Keratinocyte (primary cell): ENCODE measurements around the gene GAS6. TPM values are rescaled to one million over a fixed set of nuclear protein-coding genes. Genes with fewer than 3 reads are reported as not detected.

Experiments used
- DNase-seq: peaks from one replicate; pipeline ENCODE4 v3.0.0-alpha.2; 2011; ENCODE audit warnings: low read depth, missing footprints, low spot score
- FAIRE-seq: peaks from 2 replicates; lab custom pipeline; 2011; peaks lifted over from hg19 to GRCh38; lab: Jason Lieb, UNC
- H2AFZ ChIP-seq: 2 replicates; pipeline ENCODE4 v1.6.0; 2012; ENCODE audit warnings: low read length, control low read depth, inconsistent platforms; ENCODE audit not compliant: control insufficient read depth
- H3K27ac ChIP-seq: 2 replicates; pipeline ENCODE4 v1.5.1; 2011; ENCODE audit warnings: low read length; ENCODE audit not compliant: control insufficient read depth, insufficient read depth
- H3K27me3 ChIP-seq: 3 replicates; pipeline ENCODE4 v1.6.0; 2011; ENCODE audit warnings: low read length; ENCODE audit not compliant: control insufficient read depth, insufficient read depth; ENCODE audit errors: extremely low read depth
- H3K36me3 ChIP-seq, 2 experiments: 2 replicates in 1 of 2; 3 replicates in 1 of 2; pipeline ENCODE4 v1.5.1; 2011; ENCODE audit warnings: low read length in 2 of 2, mild to moderate bottlenecking in 1 of 2; ENCODE audit not compliant: control insufficient read depth in 2 of 2, insufficient read depth in 2 of 2; ENCODE audit errors: extremely low read depth in 1 of 2
- H3K4me1 ChIP-seq: 3 replicates; pipeline ENCODE4 v1.5.1; 2011; ENCODE audit warnings: low read length; ENCODE audit not compliant: control insufficient read depth, insufficient read depth; ENCODE audit errors: extremely low read depth
- H3K4me2 ChIP-seq: 3 replicates; pipeline ENCODE4 v1.6.0; 2011; ENCODE audit warnings: low read depth, low read length; ENCODE audit not compliant: control insufficient read depth, insufficient read depth; ENCODE audit errors: extremely low read depth
- H3K4me3 ChIP-seq, 3 experiments: fragments of 200-600 bp in 1 of 3; sonication (generic) in 1 of 3; 2 replicates in 2 of 3; 3 replicates in 1 of 3; pipeline ENCODE4 v1.5.1; 2011 to 2016; ENCODE audit warnings: low read length in 3 of 3, mild to moderate bottlenecking in 3 of 3, control low read depth in 2 of 3, inconsistent platforms in 1 of 3, low read depth in 1 of 3, mixed read lengths in 1 of 3, mixed run types in 1 of 3, moderate library complexity in 1 of 3; ENCODE audit not compliant: control insufficient read depth in 2 of 3, insufficient read depth in 2 of 3; ENCODE audit errors: extremely low read depth in 1 of 3
- H3K79me2 ChIP-seq: 2 replicates; pipeline ENCODE4 v1.6.0; 2012; ENCODE audit warnings: low read length; ENCODE audit not compliant: control insufficient read depth, insufficient read depth
- H3K9ac ChIP-seq: 3 replicates; pipeline ENCODE4 v1.6.0; 2011; ENCODE audit warnings: low read length; ENCODE audit not compliant: control insufficient read depth, insufficient read depth; ENCODE audit errors: extremely low read depth
- H3K9me1 ChIP-seq: 3 replicates; pipeline ENCODE4 v1.6.0; 2011; ENCODE audit warnings: low read length; ENCODE audit not compliant: control insufficient read depth, insufficient read depth; ENCODE audit errors: extremely low read depth
- H3K9me3 ChIP-seq: 2 replicates; pipeline ENCODE4 v1.5.1; 2012; ENCODE audit warnings: low read depth, low read length; ENCODE audit not compliant: control insufficient read depth
- H4K20me1 ChIP-seq: 3 replicates; pipeline ENCODE4 v1.6.0; 2011; ENCODE audit warnings: low read length; ENCODE audit not compliant: control insufficient read depth, insufficient read depth; ENCODE audit errors: extremely low read depth
- EZH2 ChIP-seq: IDR thresholded peaks from one replicate; pipeline ENCODE4 v1.6.1; 2012; ENCODE audit warnings: inconsistent platforms, mild to moderate bottlenecking, low read length, moderate library complexity
- dilution Hi-C: fragments of 300-500 bp; cut with MboI; formaldehyde crosslinking; loops from one replicate; pipeline ENCODE4 v1.7.0; 2020; ENCODE audit warnings: low sequenced_read_pairs; ENCODE audit not compliant: extremely low pct_ligation_motif_present
- polyA plus RNA-seq, 5 experiments: library from polyadenylated mRNA; depleted of rRNA in 3 of 5; stranded (reverse) in 3 of 5; stranded (forward) in 1 of 5; unstranded in 1 of 5; fragments of >200 nt; gene quantifications; 1 replicate in 1 of 5; 2 replicates in 3 of 5; 3 replicates in 1 of 5; pipeline versions ENCODE4 v1.2.1 to v1.2.3, GENCODE V29; 2011 to 2012; ENCODE audit warnings: missing spikeins in 2 of 5, low read depth in 1 of 5, low replicate concordance in 1 of 5
- TF ChIP-seq, protein P1 (sequence below), 3 experiments: IDR thresholded peaks in 1 of 3; conservative IDR thresholded peaks in 1 of 3; optimal IDR thresholded peaks in 1 of 3; 2 replicates in 2 of 3; 3 replicates in 1 of 3; pipeline versions ENCODE3 to v1.5.1; 2011; ENCODE audit warnings: low read length in 3 of 3, mild to moderate bottlenecking in 3 of 3, moderate library complexity in 2 of 3, control low read depth in 1 of 3, inconsistent platforms in 1 of 3; ENCODE audit not compliant: insufficient read depth in 2 of 3; ENCODE audit errors: extremely low read depth in 1 of 3

The GAS6 gene
- polyA plus RNA-seq, 1 donor (not counting 4 experiments of a cell fraction or from before 2014, with no cell fraction given): 163 TPM

DNA sequence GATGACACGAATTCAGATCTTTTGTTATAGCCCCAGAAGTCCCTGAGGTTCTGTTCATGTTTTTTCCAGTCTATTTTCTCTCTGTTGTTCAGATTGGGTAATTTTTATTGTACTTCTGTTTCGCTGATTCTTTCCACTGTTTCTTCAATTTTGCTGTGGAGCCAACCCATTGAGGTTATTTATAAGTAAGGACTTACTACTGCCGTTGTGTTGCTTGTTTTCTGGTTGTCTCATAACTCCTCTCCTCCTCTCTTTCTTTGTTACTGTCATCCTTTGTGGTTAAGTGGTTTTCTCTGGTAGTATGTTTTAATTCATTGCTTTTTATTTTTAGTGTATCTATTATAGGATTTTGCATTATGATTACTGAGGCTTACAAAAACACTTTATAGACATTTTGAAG, 48.7 kb upstream of the GAS6 start:
- H3K9me3 ChIP-seq: peaks cover 13% of the 10 kb centered on the region

DNA sequence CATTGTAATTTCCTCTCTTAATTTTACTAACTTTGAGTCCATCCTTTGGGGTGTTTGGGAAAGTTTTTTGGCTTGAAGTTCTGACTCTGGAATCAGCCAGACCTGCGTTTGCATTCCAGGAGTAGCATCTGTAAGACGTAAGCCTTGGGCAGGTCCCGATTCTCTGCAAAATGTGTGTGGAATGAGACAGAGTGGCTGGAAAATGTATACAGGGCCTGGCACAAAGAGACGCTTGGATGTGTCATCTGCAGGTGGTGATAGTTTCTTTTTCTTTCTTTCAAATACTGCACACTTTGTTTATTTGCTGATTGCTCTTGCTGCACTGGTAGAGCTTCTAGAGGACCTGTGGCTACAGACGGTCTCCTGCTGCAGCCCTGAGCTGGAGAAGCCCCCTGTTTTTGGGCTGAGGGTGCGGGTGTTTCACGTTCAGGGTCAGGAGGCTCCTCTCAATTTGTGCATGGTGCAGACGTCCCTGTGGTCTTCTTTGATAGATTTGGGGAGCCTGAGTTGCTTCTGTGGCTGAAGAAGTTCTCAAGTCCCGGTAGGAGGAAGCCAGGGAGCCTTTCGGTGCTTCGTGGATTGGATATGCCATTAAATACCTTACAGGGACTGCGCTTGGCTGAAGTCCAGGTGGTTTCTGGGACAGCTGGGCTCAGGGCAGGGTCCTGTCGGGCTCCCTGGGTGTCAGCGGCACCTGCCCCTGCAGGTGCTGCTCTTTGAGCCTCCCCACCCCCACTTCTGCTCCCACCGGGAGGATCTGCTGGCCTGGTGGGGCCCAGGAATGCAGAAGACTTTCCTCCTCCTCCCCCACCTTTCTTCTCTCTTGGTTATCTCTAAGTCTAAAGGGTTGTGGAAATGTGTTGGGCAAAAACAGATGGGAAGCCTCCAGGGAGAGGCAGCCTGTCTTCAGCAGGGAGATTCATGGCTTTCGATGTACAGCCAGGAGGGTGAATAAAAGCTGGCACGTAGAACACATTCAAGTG, 44.0 kb upstream of the GAS6 start:
- TF ChIP-seq EZH2: no peak
- TF ChIP-seq, protein P1, sequence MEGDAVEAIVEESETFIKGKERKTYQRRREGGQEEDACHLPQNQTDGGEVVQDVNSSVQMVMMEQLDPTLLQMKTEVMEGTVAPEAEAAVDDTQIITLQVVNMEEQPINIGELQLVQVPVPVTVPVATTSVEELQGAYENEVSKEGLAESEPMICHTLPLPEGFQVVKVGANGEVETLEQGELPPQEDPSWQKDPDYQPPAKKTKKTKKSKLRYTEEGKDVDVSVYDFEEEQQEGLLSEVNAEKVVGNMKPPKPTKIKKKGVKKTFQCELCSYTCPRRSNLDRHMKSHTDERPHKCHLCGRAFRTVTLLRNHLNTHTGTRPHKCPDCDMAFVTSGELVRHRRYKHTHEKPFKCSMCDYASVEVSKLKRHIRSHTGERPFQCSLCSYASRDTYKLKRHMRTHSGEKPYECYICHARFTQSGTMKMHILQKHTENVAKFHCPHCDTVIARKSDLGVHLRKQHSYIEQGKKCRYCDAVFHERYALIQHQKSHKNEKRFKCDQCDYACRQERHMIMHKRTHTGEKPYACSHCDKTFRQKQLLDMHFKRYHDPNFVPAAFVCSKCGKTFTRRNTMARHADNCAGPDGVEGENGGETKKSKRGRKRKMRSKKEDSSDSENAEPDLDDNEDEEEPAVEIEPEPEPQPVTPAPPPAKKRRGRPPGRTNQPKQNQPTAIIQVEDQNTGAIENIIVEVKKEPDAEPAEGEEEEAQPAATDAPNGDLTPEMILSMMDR (optimal IDR thresholded peaks at IDR 0.05 in 1 of 3, IDR thresholded peaks at IDR 0.05 in 1 of 3, conservative IDR thresholded peaks at IDR 0.05 in 1 of 3; ENCODE audit: extremely low read depth in 1 of 3, insufficient read depth in 2 of 3, low read length in 3 of 3): no peak
- DNase-seq: peak; percentile 78
- Histone ChIP-seq H3K9me1 (no peaks in the 10 kb centered on the region), H3K9ac (peak overlapping the region; percentile 56), H3K4me1 (peaks cover 8% of the 10 kb centered on the region), H3K27ac (peak overlapping the region; percentile 70), H4K20me1 (no peaks in the 10 kb centered on the region), H3K9me3 (no peaks in the 10 kb centered on the region), H3K4me2 (peak overlapping the region; percentile 52), H3K27me3 (no peaks in the 10 kb centered on the region), H3K79me2 (peaks cover 4% of the 10 kb centered on the region), H3K36me3 (no peaks in the 10 kb centered on the region), H2AFZ (no peak overlapping the region), H3K4me3 (peak overlapping the region; percentile 44 to 52 (median 52))
- peak; percentile 94 for FAIRE-seq
- dilution Hi-C loops: no loop called here

More for the DNA sequence above, 48.7 kb upstream of the GAS6 start:
- dilution Hi-C loops: no loop called here
- H3K9ac ChIP-seq: no peak overlapping the region
- H3K4me1 ChIP-seq: peaks cover 15% of the 10 kb centered on the region
- no peaks in the 10 kb centered on the region for H4K20me1 ChIP-seq
- TF ChIP-seq, protein P1 (optimal IDR thresholded peaks at IDR 0.05 in 1 of 3, IDR thresholded peaks at IDR 0.05 in 1 of 3, conservative IDR thresholded peaks at IDR 0.05 in 1 of 3; ENCODE audit: extremely low read depth in 1 of 3, insufficient read depth in 2 of 3, low read length in 3 of 3): no peak
- TF ChIP-seq EZH2: no peak
- H3K4me3 ChIP-seq: peak overlapping the region in 1 of 3 experiments; percentile 13
- FAIRE-seq: no peak
- H3K9me1 ChIP-seq: no peaks in the 10 kb centered on the region
- H3K27ac ChIP-seq: no peak overlapping the region
- DNase-seq: no peak
- no peaks in the 10 kb centered on the region for H3K36me3 ChIP-seq
- no peak overlapping the region for H2AFZ ChIP-seq
- no peak overlapping the region for H3K4me2 ChIP-seq
- H3K27me3 ChIP-seq: no peaks in the 10 kb centered on the region
- H3K79me2 ChIP-seq: peaks cover 4% of the 10 kb centered on the region
